ENCODE results near the gene DTHD1. TPM values are rescaled to one million over a fixed set of nuclear protein-coding genes. Genes with fewer than 3 reads are reported as not detected.
A peak's percentile ranks its signal among the peaks of the same experiment; 100 is the strongest.

DTHD1 gene
- total and polyA plus RNA-seq, 8 donors: 0.38 to 6.4 (median 4.3) TPM

GRCh38 chr4:36338973-36339372 is 57.6 kb downstream of the DTHD1 start:
- Histone ChIP-seq H3K9me3 (no peaks in the 10 kb centered on the region), H3K4me1 (no peaks in the 10 kb centered on the region), H3K4me3 (no peak overlapping the region), H3K36me3 (no peaks in the 10 kb centered on the region), H3K27me3 (no peaks in the 10 kb centered on the region), H3K27ac (no peak overlapping the region)
- no peak for ATAC-seq
- TF ChIP-seq, protein P1, sequence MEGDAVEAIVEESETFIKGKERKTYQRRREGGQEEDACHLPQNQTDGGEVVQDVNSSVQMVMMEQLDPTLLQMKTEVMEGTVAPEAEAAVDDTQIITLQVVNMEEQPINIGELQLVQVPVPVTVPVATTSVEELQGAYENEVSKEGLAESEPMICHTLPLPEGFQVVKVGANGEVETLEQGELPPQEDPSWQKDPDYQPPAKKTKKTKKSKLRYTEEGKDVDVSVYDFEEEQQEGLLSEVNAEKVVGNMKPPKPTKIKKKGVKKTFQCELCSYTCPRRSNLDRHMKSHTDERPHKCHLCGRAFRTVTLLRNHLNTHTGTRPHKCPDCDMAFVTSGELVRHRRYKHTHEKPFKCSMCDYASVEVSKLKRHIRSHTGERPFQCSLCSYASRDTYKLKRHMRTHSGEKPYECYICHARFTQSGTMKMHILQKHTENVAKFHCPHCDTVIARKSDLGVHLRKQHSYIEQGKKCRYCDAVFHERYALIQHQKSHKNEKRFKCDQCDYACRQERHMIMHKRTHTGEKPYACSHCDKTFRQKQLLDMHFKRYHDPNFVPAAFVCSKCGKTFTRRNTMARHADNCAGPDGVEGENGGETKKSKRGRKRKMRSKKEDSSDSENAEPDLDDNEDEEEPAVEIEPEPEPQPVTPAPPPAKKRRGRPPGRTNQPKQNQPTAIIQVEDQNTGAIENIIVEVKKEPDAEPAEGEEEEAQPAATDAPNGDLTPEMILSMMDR (IDR thresholded peaks at IDR 0.05): no peak
- intact Hi-C loops (cut with DNase I): no loop called here
- no peak for DNase-seq

- intact Hi-C loops (cut with DNase I): no loop called here
- H3K27me3 ChIP-seq: no peaks in the 10 kb centered on the region
- TF ChIP-seq, protein P1 (IDR thresholded peaks at IDR 0.05): no peak
- H3K27ac ChIP-seq: no peak overlapping the region
- no peaks in the 10 kb centered on the region for H3K4me1 ChIP-seq
- no peaks in the 10 kb centered on the region for H3K36me3 ChIP-seq
- no peak for DNase-seq
- no peak for ATAC-seq
- H3K4me3 ChIP-seq: no peak overlapping the region
- no peaks in the 10 kb centered on the region for H3K9me3 ChIP-seq
These were observed 60.5 kb downstream of the DTHD1 start for GRCh38 chr4:36341936-36342335.

DNA sequence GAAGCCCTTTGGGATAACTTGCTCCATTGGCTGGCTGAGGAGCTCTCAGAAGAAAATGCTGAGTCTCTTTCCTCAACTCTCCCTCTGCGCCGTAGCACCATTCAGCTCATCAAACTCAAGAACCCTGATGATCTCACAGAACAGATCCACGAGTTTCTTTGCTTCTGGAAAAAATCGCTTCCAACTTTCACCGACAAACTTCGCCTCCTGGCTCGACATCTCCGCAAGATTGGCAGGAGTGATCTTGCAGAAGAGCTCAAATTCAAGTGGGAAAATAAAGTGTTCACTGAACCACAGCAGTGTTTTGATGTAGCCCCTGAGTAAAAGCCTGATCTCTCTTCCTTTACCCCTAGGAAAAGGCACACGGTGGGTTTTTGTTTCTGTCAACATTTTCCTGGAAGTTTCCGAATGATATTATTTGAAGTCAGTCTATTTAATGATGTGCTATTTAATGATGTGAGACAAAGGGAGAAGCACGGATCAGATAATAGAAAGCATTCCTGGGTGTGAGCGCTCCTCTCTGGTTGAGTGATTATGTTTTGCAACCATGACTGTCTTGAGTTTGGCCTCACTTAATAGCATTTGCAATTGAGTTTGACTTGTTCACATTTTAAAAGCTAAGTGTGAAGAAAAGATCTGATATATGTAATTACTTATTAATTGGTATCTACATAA is 62.2 kb downstream of the DTHD1 start:
- Histone ChIP-seq H3K36me3 (no peaks in the 10 kb centered on the region), H3K4me3 (no peak overlapping the region), H3K27ac (no peak overlapping the region), H3K4me1 (peaks cover 0 to 5% of the 10 kb centered on the region in 2 donors), H3K27me3 (no peaks in the 10 kb centered on the region), H3K9me3 (no peaks in the 10 kb centered on the region)
- DNase-seq (no peak), ATAC-seq (no peak)
- TF ChIP-seq, protein P1 (IDR thresholded peaks at IDR 0.05): no peak
- intact Hi-C loops (cut with DNase I): no loop called here

GRCh38 chr4:36348403-36348938 is 67.1 kb downstream of the DTHD1 start:
- peak; percentile 15 for ATAC-seq
- intact Hi-C loops (cut with DNase I): no loop called here

GRCh38 chr4:36349938-36350549 is 68.6 kb downstream of the DTHD1 start:
- no peak overlapping the region for H3K4me3 ChIP-seq
- peak overlapping the region; percentile 21 to 56 for H3K27ac ChIP-seq
- ATAC-seq (peak; percentile 86), DNase-seq (peak in 1 of 4 donors; percentile 7)
- no peaks in the 10 kb centered on the region for H3K36me3 ChIP-seq
- intact Hi-C loops (cut with DNase I): no loop called here
- no peaks in the 10 kb centered on the region for H3K9me3 ChIP-seq
- H3K27me3 ChIP-seq: no peaks in the 10 kb centered on the region
- TF ChIP-seq, protein P1 (IDR thresholded peaks at IDR 0.05): no peak
- H3K4me1 ChIP-seq: peaks cover 0 to 18% of the 10 kb centered on the region in 2 donors

More at GRCh38 chr4:36348403-36348938, 67.1 kb downstream of the DTHD1 start:
- H3K9me3 ChIP-seq: no peaks in the 10 kb centered on the region
- H3K4me3 ChIP-seq: no peak overlapping the region
- H3K36me3 ChIP-seq: no peaks in the 10 kb centered on the region
- peak overlapping the region in 1 of 2 donors; percentile 38 for H3K27ac ChIP-seq
- H3K4me1 ChIP-seq: peaks cover 0 to 18% of the 10 kb centered on the region in 2 donors
- TF ChIP-seq, protein P1 (IDR thresholded peaks at IDR 0.05): no peak
- DNase-seq: no peak
- H3K27me3 ChIP-seq: no peaks in the 10 kb centered on the region

Data from left lung (tissue), 10 donors.